HG03064 (cell line): Measurements from ENCODE around the gene BATF.

Source experiments
- ATAC-seq: cut with Tn5 transposase; IDR thresholded peaks from one replicate; pipeline ENCODE4 v1.9.1; 2021; ENCODE audit warnings: low read depth; ENCODE audit not compliant: unreplicated experiment

The BATF gene

DNA sequence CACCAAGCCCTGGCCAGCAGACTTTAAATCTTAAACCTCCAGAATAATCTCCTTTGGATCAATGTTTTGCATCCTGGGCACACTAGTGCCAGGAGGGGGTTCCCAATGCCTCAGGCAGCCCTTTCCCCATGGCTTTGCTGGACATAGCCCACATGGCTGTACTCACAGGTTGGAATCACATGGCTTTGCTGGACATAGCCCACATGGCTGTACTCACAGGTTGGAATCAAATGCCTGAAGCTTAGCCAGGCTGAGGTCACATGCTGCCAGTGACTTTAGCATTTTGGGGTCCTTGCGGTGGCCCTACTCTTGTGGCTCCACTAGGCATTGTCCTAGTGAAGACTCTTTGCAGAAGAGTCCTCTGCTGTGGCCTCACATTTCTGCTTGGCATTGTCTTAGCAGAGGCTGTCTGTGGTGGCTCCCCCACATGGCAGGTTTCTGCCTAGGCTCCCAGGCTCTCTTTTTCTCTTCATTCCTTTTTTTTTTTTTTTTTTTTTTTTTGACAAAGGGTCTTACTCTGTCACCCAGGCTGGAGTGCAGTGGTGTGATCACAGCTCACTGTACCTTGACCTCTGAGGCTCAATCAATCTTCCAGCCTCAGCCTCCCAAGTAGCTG, 69.2 kb downstream of the BATF start:
- no peak for ATAC-seq

DNA sequence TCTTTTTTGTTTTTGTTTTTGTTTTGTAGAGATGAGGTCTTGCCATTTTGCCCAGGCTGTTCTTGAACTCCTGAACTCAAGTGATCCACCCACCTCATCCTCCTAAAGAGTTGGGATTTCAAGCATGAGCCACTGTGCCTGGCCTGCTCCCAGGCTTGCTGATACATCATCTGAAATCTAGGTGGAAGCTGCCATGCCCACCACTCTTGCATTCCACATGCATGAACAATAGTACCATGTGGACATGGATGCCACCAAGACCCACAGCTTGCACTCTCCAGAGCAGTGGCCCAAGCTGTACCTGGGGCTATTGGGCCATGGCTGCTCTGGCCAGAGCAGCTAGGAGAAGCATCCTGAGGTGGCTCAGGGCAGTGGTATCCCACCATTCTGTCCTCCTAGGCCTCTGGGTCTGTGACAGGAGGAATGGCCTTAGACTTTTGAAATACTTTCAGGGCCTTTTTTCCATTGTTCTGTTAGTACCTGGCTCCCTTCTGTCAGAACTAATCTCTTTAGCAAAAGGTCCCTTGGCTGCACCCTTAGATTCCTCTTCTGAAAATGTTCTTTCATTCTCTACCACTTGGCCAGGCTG, 69.8 kb downstream of the BATF start:
- ATAC-seq: no peak

DNA sequence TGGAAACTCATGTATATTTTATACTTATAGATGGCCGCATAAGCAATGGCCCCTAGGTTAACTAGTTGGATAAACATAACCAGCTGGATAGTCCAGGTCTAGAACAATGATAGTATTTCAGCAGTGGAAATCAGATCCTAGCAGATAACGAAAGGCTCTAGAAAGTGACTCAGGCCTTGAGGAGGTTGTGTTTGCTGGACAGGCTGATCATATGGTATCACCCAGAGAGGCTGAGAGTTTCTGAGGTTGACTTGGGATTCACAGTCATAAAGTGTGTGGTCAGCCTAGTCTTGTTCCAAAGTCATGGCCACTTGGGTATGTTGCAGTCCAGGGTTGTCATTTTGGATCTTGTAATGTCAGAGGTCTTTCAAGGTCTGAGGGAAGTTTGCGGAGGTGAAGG, 73.0 kb downstream of the BATF start:
- ATAC-seq: no peak
